Measurements from ENCODE around the gene SCRN2.

DNA sequence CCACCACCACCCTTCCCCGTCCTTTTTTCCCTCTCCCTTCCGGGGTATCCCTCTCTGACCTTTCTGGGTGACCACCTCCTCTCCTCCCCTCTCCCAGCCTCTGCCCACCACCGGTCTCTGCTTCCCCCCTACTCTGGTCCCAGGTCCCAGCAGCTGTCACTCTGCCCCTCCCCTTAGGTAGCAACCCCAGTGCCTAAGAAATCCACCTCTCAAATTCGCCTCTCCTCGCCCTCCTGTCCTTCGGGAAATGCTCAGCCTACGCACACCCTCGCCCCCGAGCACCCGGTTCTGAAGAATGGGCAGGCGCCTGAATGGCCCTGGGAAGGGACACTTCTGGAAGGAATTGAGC lies 10.7 kb upstream of the SCRN2 start:
- TF ChIP-seq, protein P1, sequence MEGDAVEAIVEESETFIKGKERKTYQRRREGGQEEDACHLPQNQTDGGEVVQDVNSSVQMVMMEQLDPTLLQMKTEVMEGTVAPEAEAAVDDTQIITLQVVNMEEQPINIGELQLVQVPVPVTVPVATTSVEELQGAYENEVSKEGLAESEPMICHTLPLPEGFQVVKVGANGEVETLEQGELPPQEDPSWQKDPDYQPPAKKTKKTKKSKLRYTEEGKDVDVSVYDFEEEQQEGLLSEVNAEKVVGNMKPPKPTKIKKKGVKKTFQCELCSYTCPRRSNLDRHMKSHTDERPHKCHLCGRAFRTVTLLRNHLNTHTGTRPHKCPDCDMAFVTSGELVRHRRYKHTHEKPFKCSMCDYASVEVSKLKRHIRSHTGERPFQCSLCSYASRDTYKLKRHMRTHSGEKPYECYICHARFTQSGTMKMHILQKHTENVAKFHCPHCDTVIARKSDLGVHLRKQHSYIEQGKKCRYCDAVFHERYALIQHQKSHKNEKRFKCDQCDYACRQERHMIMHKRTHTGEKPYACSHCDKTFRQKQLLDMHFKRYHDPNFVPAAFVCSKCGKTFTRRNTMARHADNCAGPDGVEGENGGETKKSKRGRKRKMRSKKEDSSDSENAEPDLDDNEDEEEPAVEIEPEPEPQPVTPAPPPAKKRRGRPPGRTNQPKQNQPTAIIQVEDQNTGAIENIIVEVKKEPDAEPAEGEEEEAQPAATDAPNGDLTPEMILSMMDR (conservative IDR thresholded peaks at IDR 0.05; ENCODE audit: low read depth in 2 of 2) = no peak
- TF ChIP-seq EZH2phosphoT487 (IDR thresholded peaks at IDR 0.05; ENCODE audit: unreplicated experiment) = no peak
- TF ChIP-seq, protein P2, sequence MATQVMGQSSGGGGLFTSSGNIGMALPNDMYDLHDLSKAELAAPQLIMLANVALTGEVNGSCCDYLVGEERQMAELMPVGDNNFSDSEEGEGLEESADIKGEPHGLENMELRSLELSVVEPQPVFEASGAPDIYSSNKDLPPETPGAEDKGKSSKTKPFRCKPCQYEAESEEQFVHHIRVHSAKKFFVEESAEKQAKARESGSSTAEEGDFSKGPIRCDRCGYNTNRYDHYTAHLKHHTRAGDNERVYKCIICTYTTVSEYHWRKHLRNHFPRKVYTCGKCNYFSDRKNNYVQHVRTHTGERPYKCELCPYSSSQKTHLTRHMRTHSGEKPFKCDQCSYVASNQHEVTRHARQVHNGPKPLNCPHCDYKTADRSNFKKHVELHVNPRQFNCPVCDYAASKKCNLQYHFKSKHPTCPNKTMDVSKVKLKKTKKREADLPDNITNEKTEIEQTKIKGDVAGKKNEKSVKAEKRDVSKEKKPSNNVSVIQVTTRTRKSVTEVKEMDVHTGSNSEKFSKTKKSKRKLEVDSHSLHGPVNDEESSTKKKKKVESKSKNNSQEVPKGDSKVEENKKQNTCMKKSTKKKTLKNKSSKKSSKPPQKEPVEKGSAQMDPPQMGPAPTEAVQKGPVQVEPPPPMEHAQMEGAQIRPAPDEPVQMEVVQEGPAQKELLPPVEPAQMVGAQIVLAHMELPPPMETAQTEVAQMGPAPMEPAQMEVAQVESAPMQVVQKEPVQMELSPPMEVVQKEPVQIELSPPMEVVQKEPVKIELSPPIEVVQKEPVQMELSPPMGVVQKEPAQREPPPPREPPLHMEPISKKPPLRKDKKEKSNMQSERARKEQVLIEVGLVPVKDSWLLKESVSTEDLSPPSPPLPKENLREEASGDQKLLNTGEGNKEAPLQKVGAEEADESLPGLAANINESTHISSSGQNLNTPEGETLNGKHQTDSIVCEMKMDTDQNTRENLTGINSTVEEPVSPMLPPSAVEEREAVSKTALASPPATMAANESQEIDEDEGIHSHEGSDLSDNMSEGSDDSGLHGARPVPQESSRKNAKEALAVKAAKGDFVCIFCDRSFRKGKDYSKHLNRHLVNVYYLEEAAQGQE (IDR thresholded peaks at IDR 0.05; ENCODE audit: unreplicated experiment) = no peak
- TF ChIP-seq POLR2AphosphoS5 (IDR thresholded peaks at IDR 0.05; ENCODE audit: low read depth) = no peak
- TF ChIP-seq CREB1 (CRISPR knock-in tag; IDR thresholded peaks at IDR 0.05; ENCODE audit: low read depth) = no peak
- TF ChIP-seq EZH2 (IDR thresholded peaks at IDR 0.05; ENCODE audit: low read depth, unreplicated experiment) = peak; percentile 78
